ENCODE results near the gene KLHL29. TPM values are rescaled to one million over a fixed set of nuclear protein-coding genes. Genes with fewer than 3 reads are reported as not detected.

Gene KLHL29
- total and polyA plus RNA-seq, 2 donors (not counting 3 experiments of a cell fraction or from before 2014, with no cell fraction given) = 4.6 to 12.7 TPM

DNA sequence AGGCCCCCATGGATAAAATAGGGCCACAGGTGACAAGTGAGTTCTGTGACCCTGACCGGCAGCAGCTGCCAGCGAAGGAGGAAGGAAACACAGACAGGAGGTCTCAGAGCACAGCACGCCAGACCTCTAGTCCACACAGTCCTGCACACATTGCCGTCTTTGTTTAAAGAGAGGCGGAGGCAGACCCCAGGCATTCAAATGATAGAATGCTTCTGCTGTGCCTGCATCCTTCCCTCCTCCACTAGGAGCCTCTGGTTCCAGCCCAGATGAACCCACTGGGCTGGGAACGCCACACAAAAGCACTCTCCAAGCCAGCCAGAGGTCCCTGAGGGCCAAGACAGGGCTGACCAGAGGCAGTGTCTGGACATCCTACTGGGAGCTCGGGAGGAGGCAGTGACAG, 118.7 kb downstream of the KLHL29 start:
- no peak overlapping the region for H2AFZ ChIP-seq (ENCODE audit: low read depth, low read length)
- ChIA-PET CTCF (no interaction called here), POLR2A (no interaction called here)
- intact Hi-C loops (cut with micrococcal nuclease) = no loop called here
- BruUV-seq (replicated peaks) = no TSS peak
- H3K9me3 ChIP-seq (replicated peaks; ENCODE audit: control insufficient read depth, insufficient read depth, low read length) = no peaks in the 10 kb centered on the region
- no peaks in the 10 kb centered on the region for H4K20me1 ChIP-seq (replicated peaks; ENCODE audit: control insufficient read depth, extremely low read depth, insufficient read depth, low read length)
- no peaks in the 10 kb centered on the region for H3K27me3 ChIP-seq (ENCODE audit: control insufficient read depth in 2 of 2, insufficient read depth in 2 of 2, low read length in 2 of 2)
- H3K4me3 ChIP-seq (replicated peaks in 1 of 3; ENCODE audit: insufficient read depth in 1 of 3, low read depth in 1 of 3, low read length in 3 of 3) = no peak overlapping the region
- TF ChIP-seq, protein P1, sequence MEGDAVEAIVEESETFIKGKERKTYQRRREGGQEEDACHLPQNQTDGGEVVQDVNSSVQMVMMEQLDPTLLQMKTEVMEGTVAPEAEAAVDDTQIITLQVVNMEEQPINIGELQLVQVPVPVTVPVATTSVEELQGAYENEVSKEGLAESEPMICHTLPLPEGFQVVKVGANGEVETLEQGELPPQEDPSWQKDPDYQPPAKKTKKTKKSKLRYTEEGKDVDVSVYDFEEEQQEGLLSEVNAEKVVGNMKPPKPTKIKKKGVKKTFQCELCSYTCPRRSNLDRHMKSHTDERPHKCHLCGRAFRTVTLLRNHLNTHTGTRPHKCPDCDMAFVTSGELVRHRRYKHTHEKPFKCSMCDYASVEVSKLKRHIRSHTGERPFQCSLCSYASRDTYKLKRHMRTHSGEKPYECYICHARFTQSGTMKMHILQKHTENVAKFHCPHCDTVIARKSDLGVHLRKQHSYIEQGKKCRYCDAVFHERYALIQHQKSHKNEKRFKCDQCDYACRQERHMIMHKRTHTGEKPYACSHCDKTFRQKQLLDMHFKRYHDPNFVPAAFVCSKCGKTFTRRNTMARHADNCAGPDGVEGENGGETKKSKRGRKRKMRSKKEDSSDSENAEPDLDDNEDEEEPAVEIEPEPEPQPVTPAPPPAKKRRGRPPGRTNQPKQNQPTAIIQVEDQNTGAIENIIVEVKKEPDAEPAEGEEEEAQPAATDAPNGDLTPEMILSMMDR (IDR thresholded peaks at IDR 0.05; ENCODE audit: extremely low read depth in 1 of 2, insufficient read depth in 1 of 2, low read depth in 1 of 2, low read length in 2 of 2) = no peak
- TF ChIP-seq POLR2A (IDR thresholded peaks at IDR 0.05; ENCODE audit: low read depth, low read length) (no peak), MYC (IDR thresholded peaks at IDR 0.05; ENCODE audit: low read depth, low read length) (no peak), FOS (IDR thresholded peaks at IDR 0.05; ENCODE audit: borderline replicate concordance, insufficient read depth, low read length) (no peak), GATA2 (IDR thresholded peaks at IDR 0.05; ENCODE audit: insufficient read depth, insufficient read length, low read depth, low read length) (no peak), POLR2AphosphoS5 (IDR thresholded peaks at IDR 0.05; ENCODE audit: insufficient read depth, low read depth, low read length) (no peak), EZH2 (IDR thresholded peaks at IDR 0.05; ENCODE audit: borderline replicate concordance, low read depth, low read length, severe bottlenecking) (no peak), JUN (IDR thresholded peaks at IDR 0.05; ENCODE audit: borderline replicate concordance, insufficient read depth, insufficient read length, low read depth) (no peak)
- TF ChIP-seq, protein P2, sequence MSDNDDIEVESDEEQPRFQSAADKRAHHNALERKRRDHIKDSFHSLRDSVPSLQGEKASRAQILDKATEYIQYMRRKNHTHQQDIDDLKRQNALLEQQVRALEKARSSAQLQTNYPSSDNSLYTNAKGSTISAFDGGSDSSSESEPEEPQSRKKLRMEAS (IDR thresholded peaks at IDR 0.05; ENCODE audit: insufficient read depth, insufficient read length) = no peak
- H3K9ac ChIP-seq (replicated peaks; ENCODE audit: extremely low read depth, insufficient read depth, low read length) = no peak overlapping the region
- H3K4me1 ChIP-seq (ENCODE audit: control insufficient read depth, extremely low read depth, insufficient read depth, low read length) = no peaks in the 10 kb centered on the region
- H3K4me2 ChIP-seq (ENCODE audit: insufficient read depth, low read length) = no peak overlapping the region
- no peaks in the 10 kb centered on the region for H3K36me3 ChIP-seq (ENCODE audit: control insufficient read depth in 2 of 2, extremely low read depth in 1 of 2, insufficient read depth in 2 of 2, low read length in 2 of 2)
- DNase-seq (ENCODE audit: low read depth, low spot score) (no peak), FAIRE-seq (no peak)
- H3K9me1 ChIP-seq (replicated peaks; ENCODE audit: control insufficient read depth, extremely low read depth, insufficient read depth, low read length) = no peaks in the 10 kb centered on the region
- H3K27ac ChIP-seq (ENCODE audit: insufficient read depth, low read depth, low read length) = no peak overlapping the region
- H3K79me2 ChIP-seq (ENCODE audit: control insufficient read depth, insufficient read depth, low read length) = no peaks in the 10 kb centered on the region
- dilution Hi-C loops (cut with MboI; ENCODE audit: extremely low pct_ligation_motif_present, low sequenced_read_pairs) = no loop called here

Measured in endothelial cell of umbilical vein (primary cell).